Neural progenitor cell (in vitro differentiated cells): Measurements from ENCODE around the gene CTIF. TPM values are rescaled to one million over a fixed set of nuclear protein-coding genes. Genes with fewer than 3 reads are reported as not detected.

Source experiments
- DNase-seq: peaks from one replicate; pipeline ENCODE4 v3.0.0-alpha.2; 2016; ENCODE audit warnings: low spot score
- H2AFZ ChIP-seq: fragments of 200-600 bp; sonication (generic); replicated peaks from 2 replicates; pipeline ENCODE4 v1.6.1; 2016; ENCODE audit warnings: antibody characterized with exemption
- H3F3A ChIP-seq: fragments of 200-600 bp; sonication (generic); 2 replicates; pipeline ENCODE4 v1.6.1; 2016; ENCODE audit warnings: antibody characterized with exemption, low read depth
- H3K27ac ChIP-seq: fragments of 200-600 bp; sonication (generic); 2 replicates; pipeline ENCODE4 v1.5.1; 2016; ENCODE audit warnings: mild to moderate bottlenecking
- H3K27me3 ChIP-seq: fragments of 200-600 bp; sonication (generic); 2 replicates; pipeline ENCODE4 v1.6.1; 2016; ENCODE audit warnings: mild to moderate bottlenecking, moderate library complexity
- H3K36me3 ChIP-seq: fragments of 200-600 bp; sonication (generic); 2 replicates; pipeline ENCODE4 v1.5.1; 2016
- H3K4me1 ChIP-seq: fragments of 200-600 bp; sonication (generic); 2 replicates; pipeline ENCODE4 v1.6.1; 2016; ENCODE audit warnings: mixed run types
- H3K4me2 ChIP-seq: fragments of 200-600 bp; sonication (generic); 2 replicates; pipeline ENCODE4 v1.6.1; 2016
- H3K4me3 ChIP-seq: fragments of 200-600 bp; sonication (generic); 2 replicates; pipeline ENCODE4 v1.5.1; 2016
- H3K79me2 ChIP-seq: fragments of 200-600 bp; sonication (generic); 2 replicates; pipeline ENCODE4 v1.6.1; 2016; ENCODE audit warnings: low read depth
- H3K9ac ChIP-seq: fragments of 200-600 bp; sonication (generic); 2 replicates; pipeline ENCODE4 v1.6.1; 2016
- H3K9me3 ChIP-seq: fragments of 200-600 bp; sonication (generic); 2 replicates; pipeline ENCODE4 v1.5.1; 2016; ENCODE audit warnings: low read depth
- H4K20me1 ChIP-seq: fragments of 200-600 bp; sonication (generic); 2 replicates; pipeline ENCODE4 v1.6.1; 2016; ENCODE audit warnings: low read depth
- H3K27ac Mint-ChIP-seq: 3 replicates; pipeline ENCODE4 v1.8.0; 2021; ENCODE audit warnings: mixed read lengths
- H3K27me3 Mint-ChIP-seq: 2 replicates; pipeline ENCODE4 v1.8.0; 2022; ENCODE audit warnings: low read depth, mild to moderate bottlenecking, inconsistent platforms, moderate library complexity, mixed read lengths; ENCODE audit not compliant: insufficient read depth
- H3K36me3 Mint-ChIP-seq: 3 replicates; pipeline ENCODE4 v1.8.0; 2021; ENCODE audit warnings: mixed read lengths
- H3K4me1 Mint-ChIP-seq: 3 replicates; pipeline ENCODE4 v1.8.0; 2021; ENCODE audit warnings: mixed read lengths
- H3K4me3 Mint-ChIP-seq: 3 replicates; pipeline ENCODE4 v1.8.0; 2021; ENCODE audit warnings: mild to moderate bottlenecking, moderate library complexity, mixed read lengths
- H3K9me3 Mint-ChIP-seq: 3 replicates; pipeline ENCODE4 v1.8.0; 2020; ENCODE audit warnings: mixed read lengths
- CTCF ChIP-seq: fragments of 200-600 bp; sonication (generic); IDR thresholded peaks from 2 replicates; pipeline ENCODE4 v1.5.1; 2017; ENCODE audit warnings: antibody characterized with exemption, mild to moderate bottlenecking
- EZH2 ChIP-seq: fragments of 200-600 bp; sonication (generic); IDR thresholded peaks from 2 replicates; pipeline ENCODE4 v1.6.1; 2017; ENCODE audit warnings: antibody characterized with exemption, mild to moderate bottlenecking, moderate library complexity
- EZH2phosphoT487 ChIP-seq: fragments of 200-600 bp; sonication (generic); IDR thresholded peaks from 2 replicates; pipeline ENCODE4 v1.6.1; 2017; ENCODE audit warnings: antibody characterized with exemption
- total RNA-seq: library from RNA; depleted of rRNA; stranded (reverse); fragments of >200 nt; gene quantifications from 2 replicates; pipeline ENCODE4 v1.2.3, GENCODE V29; 2015; ENCODE audit warnings: low replicate concordance

Gene CTIF
- total RNA-seq, 1 donor from 2014 or later, result 17.6 TPM

GRCh38 chr18:48843162-48843561, 304.3 kb downstream of the CTIF start:
- peak overlapping the region; percentile 11 for H3K4me3 Mint-ChIP-seq
- Histone ChIP-seq H3K36me3 (no peaks in the 10 kb centered on the region), H3K4me3 (no peak overlapping the region), H4K20me1 (no peaks in the 10 kb centered on the region), H3K9ac (no peak overlapping the region), H3K4me2 (no peak overlapping the region), H3K9me3 (no peaks in the 10 kb centered on the region), H3K27ac (no peak overlapping the region), H3K27me3 (no peaks in the 10 kb centered on the region), H3F3A (no peaks in the 10 kb centered on the region), H3K4me1 (peaks cover 22% of the 10 kb centered on the region), H2AFZ (no peak overlapping the region), H3K79me2 (no peaks in the 10 kb centered on the region)
- peak overlapping the region; percentile 85 for H3K27ac Mint-ChIP-seq
- peaks cover 73% of the 10 kb centered on the region for H3K4me1 Mint-ChIP-seq
- no peak for TF ChIP-seq EZH2phosphoT487
- no peak for TF ChIP-seq CTCF
- no peak for TF ChIP-seq EZH2
- H3K36me3 Mint-ChIP-seq, result no peaks in the 10 kb centered on the region
- peaks cover 15% of the 10 kb centered on the region for H3K27me3 Mint-ChIP-seq
- H3K9me3 Mint-ChIP-seq, result peaks cover 3% of the 10 kb centered on the region
- DNase-seq, result no peak

GRCh38 chr18:48843596-48843995, 304.8 kb downstream of the CTIF start:
- no peak for DNase-seq
- H3K27ac Mint-ChIP-seq, result no peak overlapping the region
- no peak overlapping the region for H3K27ac ChIP-seq
- H3K27me3 Mint-ChIP-seq, result peaks cover 15% of the 10 kb centered on the region
- H3K4me3 Mint-ChIP-seq, result no peak overlapping the region
- no peaks in the 10 kb centered on the region for H4K20me1 ChIP-seq
- H3K4me3 ChIP-seq, result no peak overlapping the region
- H2AFZ ChIP-seq, result no peak overlapping the region
- peaks cover 73% of the 10 kb centered on the region for H3K4me1 Mint-ChIP-seq
- no peaks in the 10 kb centered on the region for H3K36me3 Mint-ChIP-seq
- no peaks in the 10 kb centered on the region for H3K79me2 ChIP-seq
- H3K27me3 ChIP-seq, result no peaks in the 10 kb centered on the region
- H3K36me3 ChIP-seq, result no peaks in the 10 kb centered on the region
- peaks cover 26% of the 10 kb centered on the region for H3K4me1 ChIP-seq
- H3K9ac ChIP-seq, result no peak overlapping the region
- no peak overlapping the region for H3K4me2 ChIP-seq
- TF ChIP-seq CTCF (no peak), EZH2phosphoT487 (no peak), EZH2 (no peak)
- peaks cover 3% of the 10 kb centered on the region for H3K9me3 Mint-ChIP-seq
- H3K9me3 ChIP-seq, result no peaks in the 10 kb centered on the region
- no peaks in the 10 kb centered on the region for H3F3A ChIP-seq

- no peaks in the 10 kb centered on the region for H4K20me1 ChIP-seq
- H2AFZ ChIP-seq, result no peak overlapping the region
- no peak overlapping the region for H3K4me2 ChIP-seq
- TF ChIP-seq EZH2phosphoT487 (no peak), EZH2 (no peak), CTCF (no peak)
- DNase-seq, result no peak
- no peaks in the 10 kb centered on the region for H3K79me2 ChIP-seq
- H3K27ac ChIP-seq, result no peak overlapping the region
- Mint-ChIP-seq H3K36me3 (no peaks in the 10 kb centered on the region), H3K27ac (no peak overlapping the region), H3K4me3 (no peak overlapping the region), H3K4me1 (peaks cover 70% of the 10 kb centered on the region), H3K9me3 (peaks cover 3% of the 10 kb centered on the region), H3K27me3 (peaks cover 15% of the 10 kb centered on the region)
- H3K4me3 ChIP-seq, result no peak overlapping the region
- no peak overlapping the region for H3K9ac ChIP-seq
- H3K4me1 ChIP-seq, result peaks cover 31% of the 10 kb centered on the region
- no peaks in the 10 kb centered on the region for H3K36me3 ChIP-seq
- no peaks in the 10 kb centered on the region for H3K27me3 ChIP-seq
- H3F3A ChIP-seq, result no peaks in the 10 kb centered on the region
- H3K9me3 ChIP-seq, result no peaks in the 10 kb centered on the region
These were observed 305.4 kb downstream of the CTIF start for GRCh38 chr18:48844271-48844670.
